Measurements from ENCODE around the gene PSTK. TPM values are rescaled to one million over a fixed set of nuclear protein-coding genes. Genes with fewer than 3 reads are reported as not detected.

The PSTK gene
- total and polyA plus RNA-seq, 7 donors = 1.6 to 3.6 (median 3.0) TPM

GRCh38 chr10:122998360-122998917 lies 18.2 kb downstream of the PSTK start:
- H3K4me1 ChIP-seq = peaks cover 0 to 22% (median 11%) of the 10 kb centered on the region in 4 donors
- no peak for DNase-seq
- TF ChIP-seq, protein P1, sequence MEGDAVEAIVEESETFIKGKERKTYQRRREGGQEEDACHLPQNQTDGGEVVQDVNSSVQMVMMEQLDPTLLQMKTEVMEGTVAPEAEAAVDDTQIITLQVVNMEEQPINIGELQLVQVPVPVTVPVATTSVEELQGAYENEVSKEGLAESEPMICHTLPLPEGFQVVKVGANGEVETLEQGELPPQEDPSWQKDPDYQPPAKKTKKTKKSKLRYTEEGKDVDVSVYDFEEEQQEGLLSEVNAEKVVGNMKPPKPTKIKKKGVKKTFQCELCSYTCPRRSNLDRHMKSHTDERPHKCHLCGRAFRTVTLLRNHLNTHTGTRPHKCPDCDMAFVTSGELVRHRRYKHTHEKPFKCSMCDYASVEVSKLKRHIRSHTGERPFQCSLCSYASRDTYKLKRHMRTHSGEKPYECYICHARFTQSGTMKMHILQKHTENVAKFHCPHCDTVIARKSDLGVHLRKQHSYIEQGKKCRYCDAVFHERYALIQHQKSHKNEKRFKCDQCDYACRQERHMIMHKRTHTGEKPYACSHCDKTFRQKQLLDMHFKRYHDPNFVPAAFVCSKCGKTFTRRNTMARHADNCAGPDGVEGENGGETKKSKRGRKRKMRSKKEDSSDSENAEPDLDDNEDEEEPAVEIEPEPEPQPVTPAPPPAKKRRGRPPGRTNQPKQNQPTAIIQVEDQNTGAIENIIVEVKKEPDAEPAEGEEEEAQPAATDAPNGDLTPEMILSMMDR (IDR thresholded peaks at IDR 0.05) = no peak
- 91% methylated on average over 6 of the region's 6 CpGs for WGBS, 2 donors
- peaks cover 0 to 49% (median 11%) of the 10 kb centered on the region in 4 donors for H3K36me3 ChIP-seq
- H3K4me3 ChIP-seq = no peak overlapping the region
- intact Hi-C loops (cut with DNase I) = no loop called here
- H3K27me3 ChIP-seq = no peaks in the 10 kb centered on the region
- H3K27ac ChIP-seq = no peak overlapping the region
- no peaks in the 10 kb centered on the region for H3K9me3 ChIP-seq

DNA sequence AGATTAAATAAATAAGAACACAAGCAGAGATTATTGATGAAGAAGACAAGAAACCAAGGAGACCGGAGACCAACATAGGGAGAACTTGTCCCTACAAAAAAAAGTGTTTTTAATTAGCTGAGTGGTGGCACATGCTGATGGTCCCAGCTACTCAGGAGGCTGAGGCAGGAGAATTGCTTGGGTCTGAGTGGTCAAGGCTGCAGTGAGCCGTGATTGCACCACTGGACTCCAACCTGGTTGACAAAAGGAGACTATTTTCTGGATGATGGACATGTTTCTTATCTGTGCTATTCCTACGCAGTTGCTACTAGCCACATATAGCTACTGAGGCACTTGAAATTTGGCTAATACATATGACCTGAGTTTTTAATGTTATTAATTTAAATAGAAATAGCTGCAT lies 18.7 kb downstream of the PSTK start:
- no peak for TF ChIP-seq EP300 (IDR thresholded peaks at IDR 0.05)
- peaks cover 0 to 22% (median 11%) of the 10 kb centered on the region in 4 donors for H3K4me1 ChIP-seq
- H3K36me3 ChIP-seq = peaks cover 0 to 44% (median 6%) of the 10 kb centered on the region in 4 donors
- intact Hi-C loops (cut with DNase I) = no loop called here
- H3K27ac ChIP-seq = no peak overlapping the region
- DNase-seq = no peak
- 97 to 99% methylated on average over 3 of the region's 3 CpGs for WGBS, 2 donors
- no peaks in the 10 kb centered on the region for H3K9me3 ChIP-seq
- H3K4me3 ChIP-seq = no peak overlapping the region
- H3K27me3 ChIP-seq = no peaks in the 10 kb centered on the region

DNA sequence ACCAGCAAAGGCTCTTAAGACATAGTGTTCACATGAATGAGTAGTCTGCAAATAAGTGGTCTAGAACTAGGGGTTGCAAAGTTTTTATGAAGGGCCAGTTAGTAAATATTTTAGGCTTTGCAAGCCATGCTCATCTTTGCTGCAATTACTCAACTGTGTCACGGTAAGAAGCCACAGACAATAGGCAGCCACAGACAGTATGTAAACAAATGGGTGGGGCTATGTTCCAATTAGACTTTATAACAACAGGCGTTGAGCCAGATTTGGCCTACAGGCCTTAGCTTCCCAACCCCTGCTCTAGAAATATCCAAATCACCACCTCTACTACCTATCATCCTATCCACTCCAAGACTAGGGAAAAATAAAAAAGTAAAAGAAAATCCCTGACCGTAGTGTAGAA lies 19.1 kb downstream of the PSTK start:
- Histone ChIP-seq H3K9me3 (no peaks in the 10 kb centered on the region), H3K27ac (no peak overlapping the region), H3K4me1 (peaks cover 0 to 22% (median 12%) of the 10 kb centered on the region in 4 donors), H3K27me3 (no peaks in the 10 kb centered on the region), H3K4me3 (no peak overlapping the region), H3K36me3 (peaks cover 0 to 40% (median 2%) of the 10 kb centered on the region in 4 donors)
- DNase-seq = no peak
- intact Hi-C loops (cut with DNase I) = no loop called here
- no peak for TF ChIP-seq POLR2A (IDR thresholded peaks at IDR 0.05)
- TF ChIP-seq EP300 (IDR thresholded peaks at IDR 0.05) = no peak
- no peak for TF ChIP-seq POLR2AphosphoS5 (IDR thresholded peaks at IDR 0.05)
- WGBS, 2 donors = 14 to 55% methylated on average over 3 of the region's 3 CpGs

- H3K9me3 ChIP-seq = no peaks in the 10 kb centered on the region
- no peak overlapping the region for H3K27ac ChIP-seq
- DNase-seq = no peak
- H3K4me3 ChIP-seq = no peak overlapping the region
- WGBS, 2 donors = 78 to 85% methylated on average over 3 of the region's 3 CpGs
- TF ChIP-seq, protein P1 (IDR thresholded peaks at IDR 0.05) = no peak
- TF ChIP-seq POLR2A (IDR thresholded peaks at IDR 0.05) (no peak), EP300 (IDR thresholded peaks at IDR 0.05) (no peak), POLR2AphosphoS5 (IDR thresholded peaks at IDR 0.05) (no peak)
- H3K36me3 ChIP-seq = peaks cover 0 to 34% (median 0%) of the 10 kb centered on the region in 4 donors
- no peaks in the 10 kb centered on the region for H3K27me3 ChIP-seq
- H3K4me1 ChIP-seq = peaks cover 0 to 27% (median 15%) of the 10 kb centered on the region in 4 donors
- intact Hi-C loops (cut with DNase I) = no loop called here
These were observed 20.0 kb downstream of the PSTK start for GRCh38 chr10:123000155-123000554.

DNA sequence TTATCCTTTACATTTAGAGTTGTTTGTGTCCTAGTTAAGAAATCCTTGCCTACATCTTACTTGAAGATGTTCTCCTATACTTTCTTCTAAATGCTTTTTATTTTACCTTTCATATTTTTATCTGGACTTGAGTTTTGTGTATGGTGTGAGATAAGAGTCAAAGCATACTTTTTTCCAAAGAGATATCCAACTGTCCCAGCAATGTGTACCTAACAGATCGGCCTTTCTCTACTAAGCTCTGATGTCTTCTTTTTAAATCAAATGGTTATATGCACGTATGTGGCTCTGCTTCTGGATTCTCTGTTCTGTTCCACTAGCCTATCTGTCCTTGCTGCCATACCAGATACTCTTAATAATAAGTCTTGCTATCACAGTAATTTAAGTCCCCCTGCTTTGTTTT lies 21.2 kb downstream of the PSTK start:
- TF ChIP-seq POLR2AphosphoS5 (IDR thresholded peaks at IDR 0.05) (no peak), EP300 (IDR thresholded peaks at IDR 0.05) (no peak)
- TF ChIP-seq, protein P1 (IDR thresholded peaks at IDR 0.05) = no peak
- H3K9me3 ChIP-seq = no peaks in the 10 kb centered on the region
- H3K27ac ChIP-seq = no peak overlapping the region
- H3K4me3 ChIP-seq = no peak overlapping the region
- WGBS, 2 donors = 97 to 98% methylated on average over 2 of the region's 2 CpGs
- DNase-seq = no peak
- H3K36me3 ChIP-seq = peaks cover 0 to 22% (median 0%) of the 10 kb centered on the region in 4 donors
- intact Hi-C loops (cut with DNase I) = no loop called here
- H3K4me1 ChIP-seq = peaks cover 0 to 35% (median 16%) of the 10 kb centered on the region in 4 donors
- no peaks in the 10 kb centered on the region for H3K27me3 ChIP-seq

- intact Hi-C loops (cut with DNase I) = no loop called here
- Histone ChIP-seq H3K27ac (no peak overlapping the region), H3K9me3 (no peaks in the 10 kb centered on the region), H3K36me3 (no peaks in the 10 kb centered on the region), H3K4me3 (no peak overlapping the region), H3K4me1 (peaks cover 0 to 44% (median 25%) of the 10 kb centered on the region in 4 donors), H3K27me3 (no peaks in the 10 kb centered on the region)
- DNase-seq = no peak
- no peak for TF ChIP-seq EP300 (IDR thresholded peaks at IDR 0.05)
- TF ChIP-seq, protein P1 (IDR thresholded peaks at IDR 0.05) = no peak
- no peak for TF ChIP-seq POLR2AphosphoS5 (IDR thresholded peaks at IDR 0.05)
- TF ChIP-seq POLR2A (IDR thresholded peaks at IDR 0.05) = no peak
- 49 to 75% methylated on average over 2 of the region's 2 CpGs for WGBS, 2 donors
These were observed 24.1 kb downstream of the PSTK start for GRCh38 chr10:123004298-123004697.
